Left ventricle myocardium inferior (tissue), 1 donor: ENCODE results near the gene MORF4L1. TPM values are rescaled to one million over a fixed set of nuclear protein-coding genes. Genes with fewer than 3 reads are reported as not detected.

Source experiments
- DNase-seq: peaks from one replicate; pipeline ENCODE4 v3.0.0-alpha.2; 2020
- H3K27ac ChIP-seq: fragments of 200-600 bp; replicated peaks from 2 replicates; pipeline ENCODE4 v1.8.0; 2021
- H3K27me3 ChIP-seq: fragments of 200-600 bp; 2 replicates; pipeline ENCODE4 v1.8.0; 2021; ENCODE audit warnings: low read depth
- H3K36me3 ChIP-seq: fragments of 200-600 bp; 2 replicates; pipeline ENCODE4 v1.8.0; 2021
- H3K4me1 ChIP-seq: fragments of 200-600 bp; 2 replicates; pipeline ENCODE4 v1.8.0; 2021
- H3K4me3 ChIP-seq: fragments of 200-600 bp; 2 replicates; pipeline ENCODE4 v1.8.0; 2021; ENCODE audit warnings: mild to moderate bottlenecking, moderate library complexity
- H3K9me3 ChIP-seq: fragments of 200-600 bp; replicated peaks from 2 replicates; pipeline ENCODE4 v1.8.0; 2021
- intact Hi-C: fragments of 100-400 bp; cut with micrococcal nuclease; formaldehyde crosslinking; loops from one replicate; pipeline ENCODE4 v1.11.0; 2022
- total RNA-seq: library from RNA; stranded (reverse); fragmentation: NEBNext Ultra II Directional; extraction: Animal tissue kit (Norgen Biotek cat#: 25700); gene quantifications from one replicate; pipeline ENCODE4 v1.2.1, GENCODE V29; 2021
- TF ChIP-seq, protein P1 (sequence below): fragments of 200-600 bp; IDR thresholded peaks from 2 replicates; pipeline ENCODE4 v1.8.0; 2021; ENCODE audit warnings: antibody characterized with exemption, mild to moderate bottlenecking, borderline replicate concordance
- donor health status: DM: no; HTN: yes; CAD: no; lungs with severe emphysema.

Gene MORF4L1
- total RNA-seq, 1 donor from 2014 or later, result 310 TPM

DNA sequence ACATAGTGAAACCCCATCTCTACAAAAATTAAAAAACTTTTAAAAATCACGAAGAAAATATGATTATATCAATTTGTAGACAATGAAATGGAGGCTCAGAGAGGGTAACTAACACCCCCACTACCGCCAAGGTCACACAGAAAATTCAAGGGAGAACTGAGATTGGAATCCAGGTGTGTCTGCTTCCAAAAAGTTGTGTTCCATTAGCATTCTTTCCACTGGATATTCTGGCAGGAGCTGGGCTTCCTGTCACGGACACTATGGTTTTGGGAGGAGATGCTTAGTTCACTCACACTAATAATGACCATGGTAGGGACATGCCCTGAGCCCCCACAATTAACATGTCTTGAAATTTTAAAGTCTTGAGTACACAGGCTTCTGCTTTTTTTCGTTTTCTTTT, 43.4 kb downstream of the MORF4L1 start:
- H3K27ac ChIP-seq, result peak overlapping the region; percentile 37
- no peak overlapping the region for H3K4me3 ChIP-seq
- peaks cover 44% of the 10 kb centered on the region for H3K4me1 ChIP-seq
- peaks cover 24% of the 10 kb centered on the region for H3K36me3 ChIP-seq
- TF ChIP-seq, protein P1, sequence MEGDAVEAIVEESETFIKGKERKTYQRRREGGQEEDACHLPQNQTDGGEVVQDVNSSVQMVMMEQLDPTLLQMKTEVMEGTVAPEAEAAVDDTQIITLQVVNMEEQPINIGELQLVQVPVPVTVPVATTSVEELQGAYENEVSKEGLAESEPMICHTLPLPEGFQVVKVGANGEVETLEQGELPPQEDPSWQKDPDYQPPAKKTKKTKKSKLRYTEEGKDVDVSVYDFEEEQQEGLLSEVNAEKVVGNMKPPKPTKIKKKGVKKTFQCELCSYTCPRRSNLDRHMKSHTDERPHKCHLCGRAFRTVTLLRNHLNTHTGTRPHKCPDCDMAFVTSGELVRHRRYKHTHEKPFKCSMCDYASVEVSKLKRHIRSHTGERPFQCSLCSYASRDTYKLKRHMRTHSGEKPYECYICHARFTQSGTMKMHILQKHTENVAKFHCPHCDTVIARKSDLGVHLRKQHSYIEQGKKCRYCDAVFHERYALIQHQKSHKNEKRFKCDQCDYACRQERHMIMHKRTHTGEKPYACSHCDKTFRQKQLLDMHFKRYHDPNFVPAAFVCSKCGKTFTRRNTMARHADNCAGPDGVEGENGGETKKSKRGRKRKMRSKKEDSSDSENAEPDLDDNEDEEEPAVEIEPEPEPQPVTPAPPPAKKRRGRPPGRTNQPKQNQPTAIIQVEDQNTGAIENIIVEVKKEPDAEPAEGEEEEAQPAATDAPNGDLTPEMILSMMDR, result no peak
- no peaks in the 10 kb centered on the region for H3K27me3 ChIP-seq
- no peak for DNase-seq
- intact Hi-C loops, result no loop called here
- no peaks in the 10 kb centered on the region for H3K9me3 ChIP-seq

DNA sequence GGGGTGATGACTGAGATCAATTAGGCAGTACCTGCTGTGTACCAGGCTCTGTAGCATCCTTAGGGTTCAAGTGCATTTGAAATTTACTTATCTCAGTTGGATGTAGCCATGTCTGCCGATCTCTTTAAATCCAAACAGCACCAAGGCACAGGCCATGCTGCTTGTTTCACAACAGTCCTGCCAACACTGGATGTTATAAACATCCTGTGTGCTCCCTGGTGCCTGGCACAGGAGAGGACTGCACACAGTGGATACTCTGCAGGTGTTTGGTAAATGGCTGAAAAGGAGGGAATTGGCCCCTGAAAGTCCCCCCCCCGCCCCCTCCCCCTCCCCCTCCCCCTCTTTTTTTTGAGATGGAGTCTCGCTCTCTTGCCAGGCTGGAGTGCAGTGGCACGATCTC, 45.2 kb downstream of the MORF4L1 start:
- H3K27me3 ChIP-seq, result no peaks in the 10 kb centered on the region
- intact Hi-C loops, result no loop called here
- no peaks in the 10 kb centered on the region for H3K9me3 ChIP-seq
- H3K36me3 ChIP-seq, result peaks cover 38% of the 10 kb centered on the region
- no peak overlapping the region for H3K4me3 ChIP-seq
- TF ChIP-seq, protein P1, result no peak
- no peak overlapping the region for H3K27ac ChIP-seq
- DNase-seq, result no peak
- peaks cover 44% of the 10 kb centered on the region for H3K4me1 ChIP-seq

DNA sequence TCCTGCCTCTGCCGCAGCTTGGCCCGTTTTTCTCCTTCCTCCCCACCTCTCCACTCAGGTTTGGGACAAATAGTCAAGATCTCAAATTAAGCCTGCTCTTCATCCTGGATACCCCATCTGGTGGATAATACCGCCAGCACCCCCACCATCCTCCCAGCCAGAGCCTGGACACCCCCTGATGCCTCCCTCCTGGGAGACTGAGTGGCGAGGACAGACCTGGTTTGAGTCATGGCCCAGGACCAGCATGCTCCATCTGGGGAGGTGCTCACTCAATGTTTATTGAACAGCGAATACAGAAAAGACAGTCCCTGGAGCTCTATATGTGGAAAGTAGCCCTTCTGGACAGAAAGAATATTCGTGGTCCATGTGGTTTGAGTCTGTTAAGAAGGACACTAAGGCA, 48.8 kb downstream of the MORF4L1 start:
- intact Hi-C loops, result no loop called here
- TF ChIP-seq, protein P1, result no peak
- peaks cover 71% of the 10 kb centered on the region for H3K36me3 ChIP-seq
- H3K4me3 ChIP-seq, result no peak overlapping the region
- no peaks in the 10 kb centered on the region for H3K9me3 ChIP-seq
- no peak for DNase-seq
- H3K4me1 ChIP-seq, result peaks cover 10% of the 10 kb centered on the region
- H3K27ac ChIP-seq, result no peak overlapping the region
- H3K27me3 ChIP-seq, result no peaks in the 10 kb centered on the region

DNA sequence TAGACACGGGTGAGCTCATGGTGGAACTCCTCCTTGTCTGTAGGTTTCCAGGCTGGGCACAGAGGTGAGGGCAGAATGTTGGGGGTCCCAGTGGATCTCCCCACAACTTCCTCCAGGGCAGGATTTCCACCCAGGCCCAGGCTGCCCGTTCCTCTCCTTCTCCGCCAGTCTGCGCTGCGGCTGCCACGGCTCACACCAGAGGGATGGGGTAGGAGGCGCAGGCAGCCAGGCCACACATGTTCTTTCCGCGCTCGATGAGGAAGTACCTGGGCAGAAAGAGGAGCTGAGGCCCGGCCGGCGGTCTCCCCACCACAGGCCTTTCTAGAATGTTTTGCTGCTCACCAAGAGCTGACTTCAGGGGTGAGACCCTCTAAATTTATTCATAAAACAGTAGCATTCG, 49.2 kb downstream of the MORF4L1 start:
- Histone ChIP-seq H3K27ac (no peak overlapping the region), H3K36me3 (peaks cover 74% of the 10 kb centered on the region), H3K9me3 (no peaks in the 10 kb centered on the region), H3K27me3 (no peaks in the 10 kb centered on the region), H3K4me3 (no peak overlapping the region), H3K4me1 (peaks cover 6% of the 10 kb centered on the region)
- TF ChIP-seq, protein P1, result no peak
- no peak for DNase-seq
- intact Hi-C loops, result no loop called here

DNA sequence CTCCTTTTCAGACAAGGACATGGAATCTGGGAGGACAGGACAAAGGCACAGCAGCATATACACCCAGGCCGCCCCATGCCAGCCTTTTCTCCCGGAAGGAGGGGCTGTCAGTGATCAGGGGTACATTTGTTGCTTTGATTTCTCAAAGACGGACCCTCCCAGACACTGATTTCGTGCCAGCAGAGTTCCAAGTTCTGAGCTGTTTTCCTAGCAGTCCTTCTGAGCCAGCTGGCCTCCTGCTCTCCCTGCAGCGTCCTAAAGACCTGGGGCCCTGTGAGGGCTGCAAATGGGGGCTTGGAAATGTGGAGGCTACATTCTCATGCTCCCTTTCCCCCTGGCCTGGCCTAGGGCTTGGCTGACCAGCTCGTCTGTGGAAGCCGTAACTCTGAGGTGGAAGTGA, 49.8 kb downstream of the MORF4L1 start:
- no peak overlapping the region for H3K27ac ChIP-seq
- intact Hi-C loops, result no loop called here
- no peaks in the 10 kb centered on the region for H3K9me3 ChIP-seq
- TF ChIP-seq, protein P1, result no peak
- H3K27me3 ChIP-seq, result no peaks in the 10 kb centered on the region
- H3K4me1 ChIP-seq, result peaks cover under 1% of the 10 kb centered on the region
- no peak for DNase-seq
- H3K4me3 ChIP-seq, result no peak overlapping the region
- peaks cover 80% of the 10 kb centered on the region for H3K36me3 ChIP-seq

DNA sequence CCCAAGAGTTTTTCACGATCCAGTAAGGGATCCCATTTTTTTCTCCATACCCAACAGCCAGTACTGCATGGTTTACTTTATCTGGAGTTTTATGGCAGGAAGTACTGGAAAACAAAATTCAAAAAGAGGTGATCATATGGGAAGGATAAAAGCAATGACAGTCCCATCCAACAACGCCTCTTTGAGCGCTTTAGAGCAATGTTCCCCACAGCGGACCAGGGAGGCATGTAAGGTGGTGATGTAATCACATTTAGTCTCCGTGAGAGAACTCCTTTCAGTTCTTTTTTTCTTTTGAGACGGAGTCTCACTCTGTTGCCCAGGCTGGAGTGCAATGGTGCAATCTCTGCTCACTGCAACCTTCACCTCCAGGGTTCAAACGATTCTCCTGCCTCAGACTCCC, 50.3 kb downstream of the MORF4L1 start:
- TF ChIP-seq, protein P1, result no peak
- intact Hi-C loops, result no loop called here

More for the DNA sequence above, 50.3 kb downstream of the MORF4L1 start:
- Histone ChIP-seq H3K4me3 (no peak overlapping the region), H3K9me3 (no peaks in the 10 kb centered on the region), H3K4me1 (no peaks in the 10 kb centered on the region), H3K36me3 (peaks cover 85% of the 10 kb centered on the region), H3K27me3 (no peaks in the 10 kb centered on the region), H3K27ac (no peak overlapping the region)
- no peak for DNase-seq
